ENCODE results near the gene MARCHF11. TPM values are rescaled to one million over a fixed set of nuclear protein-coding genes. Genes with fewer than 3 reads are reported as not detected.

MARCHF11 gene
- total and polyA plus RNA-seq, 2 experiments from 2014 or later, result not detected

DNA sequence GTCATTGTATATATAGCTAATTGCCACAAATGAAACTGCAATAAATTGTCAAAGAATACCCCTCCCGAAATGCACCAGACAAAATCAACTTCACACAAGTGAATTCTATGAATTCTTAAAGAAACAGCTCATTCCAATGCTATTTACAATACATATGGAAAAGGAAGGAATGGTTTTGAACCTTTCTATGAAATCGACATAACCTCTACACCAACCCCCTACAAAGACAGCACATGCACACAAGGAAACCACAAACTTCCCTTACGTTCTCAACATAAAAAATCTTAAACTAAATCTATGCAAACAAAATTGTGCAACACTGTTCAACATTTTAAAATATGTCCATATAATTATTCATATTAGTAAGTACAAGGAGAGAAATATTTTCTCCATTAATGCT is 39.2 kb downstream of the MARCHF11 start:
- Histone ChIP-seq H3K9me2 (ENCODE audit: insufficient read depth) (no peaks in the 10 kb centered on the region), H3F3A (ENCODE audit: insufficient read depth) (no peaks in the 10 kb centered on the region), H3K9me3 (ENCODE audit: low read depth) (no peaks in the 10 kb centered on the region), H3K4me3 (no peak overlapping the region), H2AFZ (no peak overlapping the region), H3K9ac (no peak overlapping the region), H3K4me2 (ENCODE audit: unreplicated experiment) (no peak overlapping the region), H3K27me3 (replicated peaks; ENCODE audit: insufficient read depth) (no peaks in the 10 kb centered on the region), H4K20me1 (ENCODE audit: insufficient read depth) (no peaks in the 10 kb centered on the region), H3K4me1 (ENCODE audit: insufficient read depth) (no peaks in the 10 kb centered on the region), H3K36me3 (ENCODE audit: low read depth) (no peaks in the 10 kb centered on the region), H3K79me2 (ENCODE audit: insufficient read depth) (no peaks in the 10 kb centered on the region), H3K27ac (no peak overlapping the region)
- in situ Hi-C loops (cut with MboI), result no loop called here
- DNase-seq, result no peak
- WGBS, 2 experiments (ENCODE audit: low coverage in 1 of 2, low lambda C conversion rate in 2 of 2, missing lambda C conversion rate in 2 of 2), result 41 to 50% methylated on average over 3 of the region's 3 CpGs
- TF ChIP-seq EZH2 (IDR thresholded peaks at IDR 0.05; ENCODE audit: insufficient read depth, poor library complexity, severe bottlenecking), result no peak
- TF ChIP-seq EZH2phosphoT487 (IDR thresholded peaks at IDR 0.05; ENCODE audit: insufficient read depth, low read depth), result no peak

DNA sequence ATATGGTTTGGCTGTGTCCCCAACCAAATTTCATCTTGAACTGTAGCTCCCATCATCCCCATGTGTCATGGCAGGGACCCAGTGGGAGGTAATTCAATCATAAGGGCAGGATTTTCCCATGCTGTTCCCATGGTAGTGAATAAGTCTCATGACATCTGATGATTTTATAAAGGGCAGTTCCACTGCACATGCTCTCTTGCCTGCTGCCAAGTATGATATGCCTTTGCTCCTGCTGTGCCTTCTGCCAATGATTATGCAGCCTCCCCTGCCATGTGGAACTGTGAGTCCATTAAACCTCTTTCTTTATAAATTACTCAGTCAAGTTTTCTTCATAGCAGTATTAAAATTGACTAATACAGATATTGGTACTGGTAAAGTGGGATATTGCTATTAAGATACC is 42.4 kb downstream of the MARCHF11 start:
- H3K9ac ChIP-seq, result no peak overlapping the region

DNA sequence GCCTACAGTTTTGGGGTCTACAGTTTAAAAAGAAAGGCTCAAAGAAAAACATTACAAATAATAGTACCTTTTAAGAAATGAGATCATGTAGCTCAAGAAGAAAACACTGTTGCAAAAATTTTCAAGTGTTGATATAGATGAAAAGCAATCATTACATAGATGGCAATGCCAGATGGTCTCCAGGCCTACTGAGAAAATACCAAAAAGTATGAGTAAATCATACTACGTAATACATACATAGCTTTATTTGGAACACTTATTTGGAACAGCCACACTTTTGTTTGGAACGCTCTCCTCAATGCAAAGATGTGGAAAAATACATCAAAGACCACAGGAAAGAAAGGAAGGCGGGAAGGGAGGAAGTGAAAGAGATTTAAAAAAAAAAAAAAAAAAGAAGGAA is 44.1 kb downstream of the MARCHF11 start:
- Histone ChIP-seq H3F3A (ENCODE audit: insufficient read depth) (no peaks in the 10 kb centered on the region), H3K4me1 (ENCODE audit: insufficient read depth) (no peaks in the 10 kb centered on the region), H3K4me2 (ENCODE audit: unreplicated experiment) (no peak overlapping the region), H3K4me3 (no peak overlapping the region), H3K36me3 (ENCODE audit: low read depth) (no peaks in the 10 kb centered on the region), H3K9me2 (ENCODE audit: insufficient read depth) (no peaks in the 10 kb centered on the region), H3K9me3 (ENCODE audit: low read depth) (no peaks in the 10 kb centered on the region), H3K79me2 (ENCODE audit: insufficient read depth) (no peaks in the 10 kb centered on the region), H4K20me1 (ENCODE audit: insufficient read depth) (no peaks in the 10 kb centered on the region), H3K9ac (no peak overlapping the region), H3K27me3 (replicated peaks; ENCODE audit: insufficient read depth) (no peaks in the 10 kb centered on the region), H3K27ac (no peak overlapping the region), H2AFZ (no peak overlapping the region)
- WGBS, 2 experiments (ENCODE audit: low coverage in 1 of 2, low lambda C conversion rate in 2 of 2, missing lambda C conversion rate in 2 of 2), result 35 to 48% methylated on average over 3 of the region's 3 CpGs
- no peak for TF ChIP-seq EZH2 (IDR thresholded peaks at IDR 0.05; ENCODE audit: insufficient read depth, poor library complexity, severe bottlenecking)
- no peak for TF ChIP-seq EZH2phosphoT487 (IDR thresholded peaks at IDR 0.05; ENCODE audit: insufficient read depth, low read depth)
- DNase-seq, result no peak
- in situ Hi-C loops (cut with MboI), result no loop called here

More for the DNA sequence above, 42.4 kb downstream of the MARCHF11 start:
- H3K4me1 ChIP-seq (ENCODE audit: insufficient read depth), result no peaks in the 10 kb centered on the region
- no peak overlapping the region for H3K4me2 ChIP-seq (ENCODE audit: unreplicated experiment)
- H3K4me3 ChIP-seq, result no peak overlapping the region
- H3K9me3 ChIP-seq (ENCODE audit: low read depth), result no peaks in the 10 kb centered on the region
- H3K79me2 ChIP-seq (ENCODE audit: insufficient read depth), result no peaks in the 10 kb centered on the region
- no peak for TF ChIP-seq EZH2 (IDR thresholded peaks at IDR 0.05; ENCODE audit: insufficient read depth, poor library complexity, severe bottlenecking)
- no peak for TF ChIP-seq EZH2phosphoT487 (IDR thresholded peaks at IDR 0.05; ENCODE audit: insufficient read depth, low read depth)
- in situ Hi-C loops (cut with MboI), result no loop called here
- DNase-seq, result no peak
- no peaks in the 10 kb centered on the region for H3F3A ChIP-seq (ENCODE audit: insufficient read depth)
- no peaks in the 10 kb centered on the region for H3K27me3 ChIP-seq (replicated peaks; ENCODE audit: insufficient read depth)
- H3K9me2 ChIP-seq (ENCODE audit: insufficient read depth), result no peaks in the 10 kb centered on the region
- H3K27ac ChIP-seq, result no peak overlapping the region
- no peaks in the 10 kb centered on the region for H3K36me3 ChIP-seq (ENCODE audit: low read depth)
- H2AFZ ChIP-seq, result no peak overlapping the region
- no peaks in the 10 kb centered on the region for H4K20me1 ChIP-seq (ENCODE audit: insufficient read depth)

GRCh38 chr5:16135003-16135402 is 44.6 kb downstream of the MARCHF11 start:
- H3K4me2 ChIP-seq (ENCODE audit: unreplicated experiment), result no peak overlapping the region
- no peak for TF ChIP-seq EZH2phosphoT487 (IDR thresholded peaks at IDR 0.05; ENCODE audit: insufficient read depth, low read depth)
- no peaks in the 10 kb centered on the region for H3K9me2 ChIP-seq (ENCODE audit: insufficient read depth)
- no peak overlapping the region for H3K9ac ChIP-seq
- no peaks in the 10 kb centered on the region for H3K9me3 ChIP-seq (ENCODE audit: low read depth)
- H3K79me2 ChIP-seq (ENCODE audit: insufficient read depth), result no peaks in the 10 kb centered on the region
- WGBS, 2 experiments (ENCODE audit: low coverage in 1 of 2, low lambda C conversion rate in 2 of 2, missing lambda C conversion rate in 2 of 2), result 0% methylated on average over 1 of the region's 1 CpG
- H3K27ac ChIP-seq, result no peak overlapping the region
- H3K4me1 ChIP-seq (ENCODE audit: insufficient read depth), result no peaks in the 10 kb centered on the region
- no peaks in the 10 kb centered on the region for H3K27me3 ChIP-seq (replicated peaks; ENCODE audit: insufficient read depth)
- in situ Hi-C loops (cut with MboI), result no loop called here
- H3F3A ChIP-seq (ENCODE audit: insufficient read depth), result no peaks in the 10 kb centered on the region
- DNase-seq, result no peak
- no peak overlapping the region for H3K4me3 ChIP-seq
- H2AFZ ChIP-seq, result no peak overlapping the region
- no peaks in the 10 kb centered on the region for H4K20me1 ChIP-seq (ENCODE audit: insufficient read depth)
- H3K36me3 ChIP-seq (ENCODE audit: low read depth), result no peaks in the 10 kb centered on the region

DNA sequence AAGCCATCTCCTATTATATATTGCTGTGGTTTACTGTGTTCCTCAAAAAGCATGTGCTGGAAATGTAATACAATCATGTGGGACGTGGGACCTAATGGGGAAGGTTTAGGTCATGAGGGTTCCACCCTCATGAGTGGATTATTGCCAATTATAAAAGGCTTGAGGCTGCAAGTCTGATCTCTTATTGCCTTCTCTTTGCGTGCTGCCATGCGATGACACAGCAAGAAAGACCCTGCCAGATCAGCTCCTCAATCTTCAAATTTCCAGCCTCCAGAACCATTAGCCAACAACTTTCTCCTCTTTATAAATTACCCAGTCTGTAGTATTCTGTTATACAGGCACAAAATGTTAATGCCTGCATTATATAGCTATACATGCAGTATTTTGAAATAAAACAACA is 45.4 kb downstream of the MARCHF11 start:
- Histone ChIP-seq H3F3A (ENCODE audit: insufficient read depth) (no peaks in the 10 kb centered on the region), H3K4me3 (no peak overlapping the region), H3K4me1 (ENCODE audit: insufficient read depth) (no peaks in the 10 kb centered on the region), H3K9me2 (ENCODE audit: insufficient read depth) (no peaks in the 10 kb centered on the region), H3K79me2 (ENCODE audit: insufficient read depth) (no peaks in the 10 kb centered on the region), H3K9ac (no peak overlapping the region), H3K4me2 (ENCODE audit: unreplicated experiment) (no peak overlapping the region), H2AFZ (no peak overlapping the region), H3K9me3 (ENCODE audit: low read depth) (no peaks in the 10 kb centered on the region), H3K27me3 (replicated peaks; ENCODE audit: insufficient read depth) (no peaks in the 10 kb centered on the region), H3K27ac (no peak overlapping the region), H4K20me1 (ENCODE audit: insufficient read depth) (no peaks in the 10 kb centered on the region), H3K36me3 (ENCODE audit: low read depth) (no peaks in the 10 kb centered on the region)
- 1 to 4% methylated on average over 3 of the region's 3 CpGs for WGBS, 2 experiments (ENCODE audit: low coverage in 1 of 2, low lambda C conversion rate in 2 of 2, missing lambda C conversion rate in 2 of 2)
- no peak for TF ChIP-seq EZH2phosphoT487 (IDR thresholded peaks at IDR 0.05; ENCODE audit: insufficient read depth, low read depth)
- TF ChIP-seq EZH2 (IDR thresholded peaks at IDR 0.05; ENCODE audit: insufficient read depth, poor library complexity, severe bottlenecking), result no peak
- DNase-seq, result no peak
- in situ Hi-C loops (cut with MboI), result no loop called here

All from GM23248 (cell line).